Measurements from ENCODE around the gene NPTN.

The NPTN gene

DNA sequence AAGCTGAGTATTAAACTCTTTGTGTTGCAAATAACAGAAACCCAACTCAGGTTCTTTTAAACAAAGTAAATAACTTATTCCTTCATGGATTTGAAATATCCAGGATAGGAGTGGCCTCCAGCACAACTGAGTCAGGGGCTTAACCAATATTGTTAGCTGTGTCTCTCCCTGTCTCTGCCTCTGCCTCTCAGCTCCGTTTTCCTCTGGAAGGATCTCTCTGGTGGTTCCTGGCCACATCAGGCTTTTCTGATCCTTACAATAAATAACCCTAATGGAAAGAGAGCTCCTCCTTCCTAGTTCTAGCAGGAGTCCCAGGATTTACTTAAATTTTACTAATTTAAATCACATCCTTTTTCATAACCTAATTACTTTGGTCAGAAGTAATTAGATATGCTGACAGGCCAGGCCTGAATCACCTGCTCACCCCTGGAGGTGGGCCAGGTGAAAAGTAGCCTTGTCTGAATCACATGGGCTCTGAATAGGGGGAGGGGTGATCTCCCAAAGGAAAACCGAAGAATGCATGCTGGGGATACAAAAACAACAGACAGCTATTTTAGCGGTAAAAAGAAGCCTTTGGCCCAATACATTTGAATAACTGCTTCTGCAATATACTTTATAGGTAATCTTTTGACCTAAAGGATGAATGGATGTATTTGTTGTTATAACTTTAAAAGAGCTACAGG lies 114.9 kb downstream of the NPTN start:
- DNase-seq (ENCODE audit: low read depth) = no peak

DNA sequence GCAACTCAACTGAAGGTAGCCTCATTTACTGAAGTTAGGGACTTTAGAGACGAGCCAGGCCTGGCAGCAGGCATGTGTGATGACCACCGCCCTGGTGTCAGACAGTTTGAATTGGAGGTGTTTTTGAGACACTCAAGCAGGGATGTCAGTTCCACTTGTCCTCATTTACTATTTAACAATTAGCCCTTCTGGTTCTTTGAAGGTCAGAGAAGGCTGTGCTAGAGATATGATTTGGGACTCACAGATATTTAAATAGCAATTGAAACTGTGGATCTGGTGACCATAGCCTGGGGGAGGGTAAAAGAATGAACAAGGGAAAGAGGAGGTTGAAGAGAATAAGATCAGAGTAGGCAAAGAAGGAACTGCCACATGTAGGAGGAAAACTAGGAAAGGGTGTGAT lies 115.6 kb downstream of the NPTN start:
- no peak for DNase-seq (ENCODE audit: low read depth)

DNA sequence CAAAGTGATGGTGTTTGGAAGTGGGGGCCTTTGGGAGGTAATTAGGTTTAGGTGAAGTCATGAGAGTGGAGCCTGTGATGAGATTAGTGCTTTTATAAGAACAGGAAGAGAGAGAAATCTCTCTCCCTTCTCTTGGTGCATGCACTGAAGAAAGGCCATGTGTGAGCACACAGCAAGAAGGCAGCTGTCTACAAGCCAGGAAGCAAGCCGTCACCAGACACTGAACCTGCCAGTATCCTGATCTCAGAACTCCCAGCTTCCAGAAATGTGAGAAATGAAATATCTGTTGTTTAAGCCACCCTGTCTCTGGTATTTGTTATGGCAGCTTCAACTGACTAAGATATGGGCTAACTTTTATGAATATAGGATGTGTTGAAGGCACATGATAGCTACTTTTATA lies 117.7 kb downstream of the NPTN start:
- DNase-seq (ENCODE audit: low read depth) = no peak
